Measurements from ENCODE around the gene ALKBH5. TPM values are rescaled to one million over a fixed set of nuclear protein-coding genes. Genes with fewer than 3 reads are reported as not detected.
"Not testable (repeated sequence)": the region's sequence is repeated elsewhere in the genome, so short reads cannot be mapped to it uniquely, and the experiment has no call there.

Gene ALKBH5
- total RNA-seq, 2 donors from 2014 or later = 94.8 to 130 TPM

DNA sequence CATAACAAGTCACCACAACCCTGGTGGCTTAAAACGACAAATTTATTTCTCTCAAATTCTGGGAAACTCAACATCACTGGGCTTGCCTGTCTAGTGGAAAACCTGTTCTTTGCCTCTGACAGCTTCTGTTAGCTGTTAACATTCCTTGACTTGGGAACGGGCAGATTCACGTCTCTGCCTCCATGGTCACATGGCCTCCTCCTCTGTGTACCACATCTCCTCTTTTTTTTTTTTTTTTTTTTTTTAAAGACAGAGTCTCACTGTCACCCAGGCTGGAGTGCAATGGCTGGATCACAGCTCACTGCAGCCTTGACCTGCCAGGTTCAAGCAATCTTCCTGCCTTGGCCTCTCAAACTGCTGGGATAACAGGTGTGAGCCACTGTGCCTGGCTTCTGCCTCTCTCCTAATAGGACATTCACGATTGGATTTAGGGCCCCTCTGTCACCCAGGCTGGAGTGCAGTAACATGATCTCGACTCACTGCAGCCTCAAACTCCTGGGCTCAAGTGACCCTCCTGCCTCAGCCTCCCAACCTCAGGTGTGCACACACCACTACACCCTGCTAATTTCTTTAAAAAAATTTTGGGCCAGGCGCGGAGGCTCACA lies 30.1 kb downstream of the ALKBH5 start:
- DNase-seq = no peak

GRCh38 chr17:18216906-18217305 lies 33.3 kb downstream of the ALKBH5 start:
- not testable (repeated sequence) for DNase-seq; H3K27me3 ChIP-seq; H3K4me3 ChIP-seq; H3K4me1 ChIP-seq; H3K27ac ChIP-seq; H3K36me3 ChIP-seq; H3K9ac ChIP-seq (ENCODE audit: low read depth in 2 of 2, low read length in 2 of 2); H3K9me3 ChIP-seq
- intact Hi-C loops (cut with DNase I) = loop anchor here (5.0 kb wide), 1 partner anchor 75 kb away; no protein-coding TSS in a partner anchor

More for the DNA sequence above, 30.1 kb downstream of the ALKBH5 start:
- no peak overlapping the region for H3K4me3 ChIP-seq
- H3K36me3 ChIP-seq = peaks cover 11% of the 10 kb centered on the region
- no peaks in the 10 kb centered on the region for H3K27me3 ChIP-seq
- no peak overlapping the region for H3K9ac ChIP-seq (ENCODE audit: low read depth in 2 of 2, low read length in 2 of 2)
- intact Hi-C loops (cut with DNase I) = no loop called here
- TF ChIP-seq, protein P1, sequence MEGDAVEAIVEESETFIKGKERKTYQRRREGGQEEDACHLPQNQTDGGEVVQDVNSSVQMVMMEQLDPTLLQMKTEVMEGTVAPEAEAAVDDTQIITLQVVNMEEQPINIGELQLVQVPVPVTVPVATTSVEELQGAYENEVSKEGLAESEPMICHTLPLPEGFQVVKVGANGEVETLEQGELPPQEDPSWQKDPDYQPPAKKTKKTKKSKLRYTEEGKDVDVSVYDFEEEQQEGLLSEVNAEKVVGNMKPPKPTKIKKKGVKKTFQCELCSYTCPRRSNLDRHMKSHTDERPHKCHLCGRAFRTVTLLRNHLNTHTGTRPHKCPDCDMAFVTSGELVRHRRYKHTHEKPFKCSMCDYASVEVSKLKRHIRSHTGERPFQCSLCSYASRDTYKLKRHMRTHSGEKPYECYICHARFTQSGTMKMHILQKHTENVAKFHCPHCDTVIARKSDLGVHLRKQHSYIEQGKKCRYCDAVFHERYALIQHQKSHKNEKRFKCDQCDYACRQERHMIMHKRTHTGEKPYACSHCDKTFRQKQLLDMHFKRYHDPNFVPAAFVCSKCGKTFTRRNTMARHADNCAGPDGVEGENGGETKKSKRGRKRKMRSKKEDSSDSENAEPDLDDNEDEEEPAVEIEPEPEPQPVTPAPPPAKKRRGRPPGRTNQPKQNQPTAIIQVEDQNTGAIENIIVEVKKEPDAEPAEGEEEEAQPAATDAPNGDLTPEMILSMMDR (IDR thresholded peaks at IDR 0.05) = no peak
- no peaks in the 10 kb centered on the region for H3K4me1 ChIP-seq
- no peak overlapping the region for H3K27ac ChIP-seq
- H3K9me3 ChIP-seq = no peaks in the 10 kb centered on the region

DNA sequence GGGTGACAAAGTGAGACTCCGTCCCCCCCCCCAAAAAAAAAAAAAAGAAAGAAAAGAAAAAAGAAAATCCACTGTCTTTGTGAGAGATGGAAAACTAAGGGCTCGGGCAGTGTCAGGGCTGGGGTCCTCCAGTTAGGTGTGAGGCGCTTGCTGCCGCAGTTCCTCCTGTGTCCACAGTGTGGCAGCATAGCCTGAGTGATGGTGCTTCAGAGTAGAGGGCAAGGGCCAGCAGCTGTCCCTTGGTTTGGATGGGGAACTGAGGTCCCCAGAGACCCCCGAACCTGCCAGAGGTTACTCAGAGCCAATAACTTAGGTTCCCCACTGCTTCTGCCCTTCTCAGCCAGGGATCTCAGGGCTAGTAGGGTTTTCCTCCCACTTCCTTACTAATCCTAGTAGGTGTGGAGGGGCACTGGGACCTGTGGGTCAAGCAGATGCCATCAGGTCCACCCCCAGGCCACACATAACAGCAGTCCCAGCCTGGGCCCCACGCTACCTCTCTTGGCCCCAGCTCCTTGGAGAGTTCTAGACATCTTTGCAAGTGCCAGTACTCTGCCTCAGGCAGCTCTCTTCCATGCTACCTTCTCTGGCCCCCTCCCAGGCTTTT lies 33.9 kb downstream of the ALKBH5 start:
- Histone ChIP-seq H3K27ac (no peak overlapping the region), H3K36me3 (no peaks in the 10 kb centered on the region), H3K27me3 (no peaks in the 10 kb centered on the region), H3K9me3 (no peaks in the 10 kb centered on the region), H3K9ac (ENCODE audit: low read depth in 2 of 2, low read length in 2 of 2) (no peak overlapping the region), H3K4me1 (no peaks in the 10 kb centered on the region), H3K4me3 (no peak overlapping the region)
- peak; percentile 77 for DNase-seq
- TF ChIP-seq, protein P1 (IDR thresholded peaks at IDR 0.05) = peak; percentile 96
- intact Hi-C loops (cut with DNase I) = loop anchor here (5.0 kb wide), 1 partner anchor 75 kb away; no protein-coding TSS in a partner anchor

GRCh38 chr17:18218756-18219415 lies 35.3 kb downstream of the ALKBH5 start:
- TF ChIP-seq, protein P1 (IDR thresholded peaks at IDR 0.05) = no peak
- no peaks in the 10 kb centered on the region for H3K9me3 ChIP-seq
- H3K9ac ChIP-seq (ENCODE audit: low read depth in 2 of 2, low read length in 2 of 2) = no peak overlapping the region
- no peaks in the 10 kb centered on the region for H3K27me3 ChIP-seq
- intact Hi-C loops (cut with DNase I) = loop anchor here (5.0 kb wide), 1 partner anchor 77 kb away; no protein-coding TSS in a partner anchor
- no peaks in the 10 kb centered on the region for H3K4me1 ChIP-seq
- no peak overlapping the region for H3K27ac ChIP-seq
- DNase-seq = no peak
- H3K36me3 ChIP-seq = no peaks in the 10 kb centered on the region
- H3K4me3 ChIP-seq = no peak overlapping the region

- no peak for DNase-seq
- Histone ChIP-seq H3K9ac (ENCODE audit: low read depth in 2 of 2, low read length in 2 of 2) (no peak overlapping the region), H3K4me1 (peaks cover 3% of the 10 kb centered on the region), H3K4me3 (no peak overlapping the region), H3K27me3 (no peaks in the 10 kb centered on the region), H3K9me3 (no peaks in the 10 kb centered on the region), H3K27ac (no peak overlapping the region), H3K36me3 (no peaks in the 10 kb centered on the region)
- TF ChIP-seq, protein P1 (IDR thresholded peaks at IDR 0.05) = no peak
- intact Hi-C loops (cut with DNase I) = no loop called here
Observed at GRCh38 chr17:18224053-18224386, 40.4 kb downstream of the ALKBH5 start.

Data from colonic mucosa (tissue), 4 donors.